Endothelial cell of umbilical vein (primary cell): Measurements from ENCODE around the gene IKZF5. TPM values are rescaled to one million over a fixed set of nuclear protein-coding genes. Genes with fewer than 3 reads are reported as not detected.

ENCODE experiments used
- BruUV-seq: library from RNA; stranded (reverse); fragments of 400-500 nt; replicated peaks from 2 replicates; lab custom pipeline; 2021; lab: Mats Ljungman, UMichigan
- CTCF ChIA-PET: fragments of 300-600, 350-600 bp; sonication (Branson Sonifier 250); formaldehyde crosslinking; loops from one replicate; lab custom pipeline; 2021; ENCODE audit warnings: antibody characterized with exemption, inconsistent platforms; lab: Charles Lee
- POLR2A ChIA-PET: fragments of 300-600, 350-600 bp; sonication (Branson Sonifier 250); formaldehyde crosslinking; loops from one replicate; lab custom pipeline; 2021; ENCODE audit warnings: antibody characterized with exemption, inconsistent platforms; lab: Charles Lee
- DNase-seq: peaks from one replicate; pipeline ENCODE4 v3.0.0-alpha.2; 2011; ENCODE audit warnings: low read depth, low spot score
- FAIRE-seq: peaks from 2 replicates; lab custom pipeline; 2011; peaks lifted over from hg19 to GRCh38; lab: Jason Lieb, UNC
- H2AFZ ChIP-seq: 2 replicates; pipeline ENCODE4 v1.6.0; 2012; ENCODE audit warnings: low read depth, low read length, control low read depth, inconsistent platforms
- H3K27ac ChIP-seq: 2 replicates; pipeline ENCODE4 v1.5.1; 2011; ENCODE audit warnings: low read depth, mild to moderate bottlenecking, control low read depth, low read length, moderate library complexity; ENCODE audit not compliant: insufficient read depth
- H3K27me3 ChIP-seq, 2 experiments: 2 replicates each; pipeline versions ENCODE4 v1.6.0 to v1.6.1; 2011; ENCODE audit warnings: low read length in 2 of 2, mixed read lengths in 1 of 2; ENCODE audit not compliant: control insufficient read depth in 2 of 2, insufficient read depth in 2 of 2
- H3K36me3 ChIP-seq, 2 experiments: 2 replicates in 1 of 2; 3 replicates in 1 of 2; pipeline ENCODE4 v1.5.1; 2011; ENCODE audit warnings: low read length in 2 of 2, mild to moderate bottlenecking in 1 of 2, moderate library complexity in 1 of 2; ENCODE audit not compliant: control insufficient read depth in 2 of 2, insufficient read depth in 2 of 2; ENCODE audit errors: extremely low read depth in 1 of 2
- H3K4me1 ChIP-seq: 3 replicates; pipeline ENCODE4 v1.5.1; 2011; ENCODE audit warnings: mild to moderate bottlenecking, low read length; ENCODE audit not compliant: control insufficient read depth, insufficient read depth; ENCODE audit errors: extremely low read depth
- H3K4me2 ChIP-seq: 2 replicates; pipeline ENCODE4 v1.6.1; 2011; ENCODE audit warnings: low read length, control low read depth, mixed read lengths; ENCODE audit not compliant: insufficient read depth
- H3K4me3 ChIP-seq, 3 experiments: fragments of 200-600 bp in 1 of 3; sonication (generic), shearing (Covaris generic) in 1 of 3; replicated peaks in 1 of 3; 2 replicates each; pipeline ENCODE4 v1.5.1; 2011 to 2016; ENCODE audit warnings: control low read depth in 3 of 3, low read length in 3 of 3, mild to moderate bottlenecking in 2 of 3, inconsistent platforms in 1 of 3, low read depth in 1 of 3, moderate library complexity in 1 of 3; ENCODE audit not compliant: insufficient read depth in 1 of 3
- H3K79me2 ChIP-seq: 2 replicates; pipeline ENCODE4 v1.6.0; 2012; ENCODE audit warnings: low read length, inconsistent platforms; ENCODE audit not compliant: control insufficient read depth, insufficient read depth
- H3K9ac ChIP-seq: replicated peaks from 2 replicates; pipeline ENCODE3; 2011; ENCODE audit warnings: low read length, control low read depth; ENCODE audit not compliant: insufficient read depth; ENCODE audit errors: extremely low read depth
- H3K9me1 ChIP-seq: replicated peaks from 3 replicates; pipeline ENCODE4 v1.6.0; 2011; ENCODE audit warnings: mild to moderate bottlenecking, low read length; ENCODE audit not compliant: control insufficient read depth, insufficient read depth; ENCODE audit errors: extremely low read depth
- H3K9me3 ChIP-seq: replicated peaks from 2 replicates; pipeline ENCODE4 v1.5.1; 2012; ENCODE audit warnings: low read length, inconsistent platforms; ENCODE audit not compliant: control insufficient read depth, insufficient read depth
- H4K20me1 ChIP-seq: replicated peaks from 2 replicates; pipeline ENCODE3; 2011; ENCODE audit warnings: mild to moderate bottlenecking, low read length; ENCODE audit not compliant: control insufficient read depth, insufficient read depth; ENCODE audit errors: extremely low read depth
- CTCF ChIP-seq, 2 donors: IDR thresholded peaks; 1 replicate in 1 of 2; 2 replicates in 1 of 2; pipeline ENCODE4 v1.5.1; 2011; ENCODE audit warnings: low read length in 2 of 2, mild to moderate bottlenecking in 2 of 2, moderate library complexity in 2 of 2, control low read depth in 1 of 2, inconsistent platforms in 1 of 2, low read depth in 1 of 2; ENCODE audit not compliant: insufficient read depth in 1 of 2; ENCODE audit errors: extremely low read depth in 1 of 2
- EZH2 ChIP-seq: IDR thresholded peaks from 2 replicates; pipeline ENCODE4 v1.6.1; 2012; ENCODE audit warnings: borderline replicate concordance, low read depth, mild to moderate bottlenecking, moderate library complexity, low read length, inconsistent platforms; ENCODE audit not compliant: severe bottlenecking
- FOS ChIP-seq: IDR thresholded peaks from 2 replicates; pipeline ENCODE4 v1.6.1; 2011; ENCODE audit warnings: mild to moderate bottlenecking, low read length, moderate library complexity, borderline replicate concordance; ENCODE audit not compliant: insufficient read depth
- GATA2 ChIP-seq: IDR thresholded peaks from 2 replicates; pipeline ENCODE4 v1.7.0; 2011; ENCODE audit warnings: low read depth, mild to moderate bottlenecking, moderate library complexity, mixed read lengths, low read length; ENCODE audit not compliant: insufficient read length, insufficient read depth
- JUN ChIP-seq: IDR thresholded peaks from 2 replicates; pipeline ENCODE4 v1.6.1; 2011; ENCODE audit warnings: borderline replicate concordance, low read depth; ENCODE audit not compliant: insufficient read length, insufficient read depth
- MAX ChIP-seq: IDR thresholded peaks from 2 replicates; pipeline ENCODE4 v1.6.1; 2011; ENCODE audit not compliant: insufficient read depth, insufficient read length
- MYC ChIP-seq: IDR thresholded peaks from one replicate; pipeline ENCODE4 v1.6.1; 2011; ENCODE audit warnings: mild to moderate bottlenecking, low read depth, low read length
- POLR2A ChIP-seq: IDR thresholded peaks from 2 replicates; pipeline ENCODE4 v1.6.1; 2012; ENCODE audit warnings: low read depth, mild to moderate bottlenecking, control low read depth, low read length
- POLR2AphosphoS5 ChIP-seq: IDR thresholded peaks from 2 replicates; pipeline ENCODE4 v1.6.1; 2012; ENCODE audit warnings: low read depth, mild to moderate bottlenecking, control low read depth, low read length, moderate library complexity; ENCODE audit not compliant: insufficient read depth
- dilution Hi-C: fragments of 300-500 bp; cut with MboI; formaldehyde crosslinking; loops from one replicate; pipeline ENCODE4 v1.15.0; 2019; ENCODE audit warnings: low sequenced_read_pairs; ENCODE audit not compliant: extremely low pct_ligation_motif_present
- intact Hi-C: fragments of 100-400 bp; cut with micrococcal nuclease; formaldehyde crosslinking; loops from one replicate; pipeline ENCODE4 v1.10.0; 2022
- polyA plus RNA-seq, 4 experiments: library from polyadenylated mRNA; depleted of rRNA in 3 of 4; stranded (reverse) in 3 of 4; unstranded in 1 of 4; fragments of >200 nt; gene quantifications; 2 replicates each; pipeline versions ENCODE4 v1.2.1 to v1.2.3, GENCODE V29; 2011 to 2012; ENCODE audit warnings: missing spikeins in 1 of 4
- total RNA-seq: library from RNA; stranded (reverse); gene quantifications from 2 replicates; pipeline ENCODE4 v1.2.3, GENCODE V29; 2021

The IKZF5 gene
- total and polyA plus RNA-seq, 2 donors (not counting 3 experiments of a cell fraction or from before 2014, with no cell fraction given), result 7.1 to 10.3 TPM

DNA sequence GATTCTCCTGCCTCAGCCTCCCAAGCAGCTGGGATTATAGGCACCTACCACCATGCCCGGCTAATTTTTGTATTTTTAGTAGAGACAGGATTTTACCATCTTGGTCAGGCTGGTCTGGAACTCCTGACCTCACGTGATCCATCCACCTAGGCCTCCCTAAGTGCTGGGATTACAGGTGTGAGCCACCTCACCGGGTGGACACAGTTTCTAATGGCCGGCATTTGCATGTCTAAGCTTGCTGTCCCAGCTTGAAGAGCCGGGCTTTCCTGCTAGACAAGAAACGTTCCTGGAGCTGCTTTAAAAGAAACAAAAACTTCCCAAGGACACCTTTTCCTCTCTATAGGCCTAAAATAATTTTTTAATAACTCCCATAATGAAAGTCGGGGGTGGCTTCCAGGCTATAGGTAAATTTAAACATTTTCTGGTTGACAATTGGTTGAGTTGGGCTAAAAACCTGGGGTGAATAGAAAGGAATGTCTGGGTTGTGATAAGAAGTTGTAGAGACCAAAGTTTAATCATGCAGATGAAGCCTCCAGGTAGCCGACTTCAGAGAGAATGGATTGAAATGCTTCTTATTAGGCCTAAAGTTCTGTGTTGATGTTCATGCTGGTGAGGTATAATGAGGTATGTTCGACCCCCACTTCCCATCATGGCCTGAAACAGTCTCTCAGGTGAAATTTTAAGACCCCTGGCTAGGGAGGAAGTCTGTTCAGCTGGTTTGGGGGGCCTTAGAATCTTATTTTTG lies 9.0 kb upstream of the IKZF5 start:
- DNase-seq (no peak), FAIRE-seq (no peak)
- no TSS peak for BruUV-seq
- H3K27ac ChIP-seq, result no peak overlapping the region
- no peak for TF ChIP-seq GATA2
- TF ChIP-seq FOS, result no peak
- no peak for TF ChIP-seq JUN
- no peak for TF ChIP-seq POLR2AphosphoS5
- no peak for TF ChIP-seq CTCF (IDR thresholded peaks at IDR 0.05; ENCODE audit: extremely low read depth in 1 of 2, insufficient read depth in 1 of 2, low read depth in 1 of 2, low read length in 2 of 2)
- no peak for TF ChIP-seq POLR2A
- no peak for TF ChIP-seq MYC
- TF ChIP-seq MAX, result no peak
- no peak for TF ChIP-seq EZH2
- no peaks in the 10 kb centered on the region for H3K36me3 ChIP-seq
- no peaks in the 10 kb centered on the region for H3K27me3 ChIP-seq
- H3K9ac ChIP-seq, result no peak overlapping the region
- dilution Hi-C loops (no loop called here), intact Hi-C loops (no loop called here)
- H3K79me2 ChIP-seq, result no peaks in the 10 kb centered on the region
- H3K9me3 ChIP-seq, result no peaks in the 10 kb centered on the region
- no peak overlapping the region for H3K4me3 ChIP-seq
- no peaks in the 10 kb centered on the region for H4K20me1 ChIP-seq
- no peaks in the 10 kb centered on the region for H3K4me1 ChIP-seq
- ChIA-PET CTCF (interaction anchor here (1.7 kb wide), 1 partner anchor 8 kb away, joined by 7 read pairs; no protein-coding TSS in a partner anchor), POLR2A (no interaction called here)
- no peak overlapping the region for H2AFZ ChIP-seq
- H3K9me1 ChIP-seq, result no peaks in the 10 kb centered on the region
- H3K4me2 ChIP-seq, result no peak overlapping the region
